Activated naive CD4-positive, alpha-beta T cell treated with anti-CD3 and anti-CD28 coated beads, Interleukin-2, amount 10 ng/mL, durations not matched to agents 7 days and 5 days (primary cell): Measurements from ENCODE around the gene MLH1.

ENCODE experiments used
- CTCF ChIA-PET: fragments of 350-600 bp; sonication (Branson Sonifier 250); formaldehyde crosslinking; loops from one replicate; lab custom pipeline; 2021; ENCODE audit warnings: antibody characterized with exemption; lab: Charles Lee
- DNase-seq: peaks from one replicate; pipeline ENCODE4 v3.0.0-alpha.2; 2020
- H3K27ac Mint-ChIP-seq: one replicate; pipeline ENCODE4 v1.8.0; 2021; ENCODE audit warnings: mild to moderate bottlenecking, moderate library complexity, mixed read lengths
- H3K27me3 Mint-ChIP-seq: one replicate; pipeline ENCODE4 v1.8.0; 2021; ENCODE audit warnings: mild to moderate bottlenecking, mixed read lengths
- H3K36me3 Mint-ChIP-seq: one replicate; pipeline ENCODE4 v1.8.0; 2021; ENCODE audit warnings: mixed read lengths
- H3K4me1 Mint-ChIP-seq: one replicate; pipeline ENCODE4 v1.8.0; 2021; ENCODE audit warnings: mixed read lengths
- H3K4me3 Mint-ChIP-seq: one replicate; pipeline ENCODE4 v1.8.0; 2021; ENCODE audit warnings: mild to moderate bottlenecking, moderate library complexity, mixed read lengths
- H3K9me3 Mint-ChIP-seq: one replicate; pipeline ENCODE4 v1.8.0; 2021; ENCODE audit warnings: mixed read lengths

The MLH1 gene

GRCh38 chr3:37097776-37098175 is 104.5 kb downstream of the MLH1 start:
- Mint-ChIP-seq H3K27ac (no peak overlapping the region), H3K36me3 (no peaks in the 10 kb centered on the region), H3K9me3 (no peaks in the 10 kb centered on the region), H3K4me1 (no peaks in the 10 kb centered on the region), H3K4me3 (no peak overlapping the region), H3K27me3 (no peaks in the 10 kb centered on the region)
- CTCF ChIA-PET: no interaction called here
- DNase-seq: no peak

- no peaks in the 10 kb centered on the region for H3K9me3 Mint-ChIP-seq
- H3K27me3 Mint-ChIP-seq: no peaks in the 10 kb centered on the region
- no peaks in the 10 kb centered on the region for H3K4me1 Mint-ChIP-seq
- CTCF ChIA-PET: no interaction called here
- H3K4me3 Mint-ChIP-seq: no peak overlapping the region
- no peak overlapping the region for H3K27ac Mint-ChIP-seq
- no peak for DNase-seq
- no peaks in the 10 kb centered on the region for H3K36me3 Mint-ChIP-seq
These were observed 105.6 kb downstream of the MLH1 start for GRCh38 chr3:37098884-37099283.

- Mint-ChIP-seq H3K36me3 (no peaks in the 10 kb centered on the region), H3K27me3 (no peaks in the 10 kb centered on the region), H3K4me3 (no peak overlapping the region), H3K4me1 (no peaks in the 10 kb centered on the region), H3K27ac (no peak overlapping the region), H3K9me3 (no peaks in the 10 kb centered on the region)
- DNase-seq: no peak
- CTCF ChIA-PET: no interaction called here
These were observed 106.2 kb downstream of the MLH1 start for GRCh38 chr3:37099469-37099868.

- no peaks in the 10 kb centered on the region for H3K4me1 Mint-ChIP-seq
- CTCF ChIA-PET: no interaction called here
- no peaks in the 10 kb centered on the region for H3K36me3 Mint-ChIP-seq
- H3K4me3 Mint-ChIP-seq: no peak overlapping the region
- H3K27me3 Mint-ChIP-seq: no peaks in the 10 kb centered on the region
- no peak overlapping the region for H3K27ac Mint-ChIP-seq
- DNase-seq: no peak
- no peaks in the 10 kb centered on the region for H3K9me3 Mint-ChIP-seq
These were observed 107.1 kb downstream of the MLH1 start for GRCh38 chr3:37100411-37100810.
